Suprapubic skin (tissue), 3 donors: ENCODE results near the gene CHAT.

Source experiments
- CTCF ChIP-seq, 2 donors: fragments of 200-600 bp in 1 of 2; fragments of 450-650 bp in 1 of 2; sonication (generic) in 1 of 2; IDR thresholded peaks; one replicate each; pipeline ENCODE4 v1.5.1; 2016 to 2019; ENCODE audit warnings: antibody characterized with exemption in 2 of 2, mild to moderate bottlenecking in 1 of 2, moderate library complexity in 1 of 2
- POLR2AphosphoS5 ChIP-seq, 3 donors: sonication (generic); formaldehyde crosslinking; IDR thresholded peaks; one replicate each; pipeline ENCODE4 v1.6.1; 2017; ENCODE audit warnings: antibody characterized with exemption in 3 of 3

GRCh38 chr10:49592726-49593563 lies 20.9 kb upstream of the CHAT start:
- TF ChIP-seq CTCF (IDR thresholded peaks at IDR 0.05) (peak; percentile 44 to 91), POLR2AphosphoS5 (IDR thresholded peaks at IDR 0.05) (no peak)
